HepG2 (cell line): Measurements from ENCODE around the gene PALM. TPM values are rescaled to one million over a fixed set of nuclear protein-coding genes. Genes with fewer than 3 reads are reported as not detected.

Experiments used
- ELF3 ChIP-seq: IDR thresholded peaks from 2 replicates; pipeline ENCODE4 v1.6.1; 2016; ENCODE audit warnings: missing genetic modification reagents, missing compliant biosample characterization
- HMG20B ChIP-seq: conservative IDR thresholded peaks from 2 replicates; pipeline ENCODE4 v1.6.1; 2016; ENCODE audit warnings: missing genetic modification reagents, missing compliant biosample characterization
- KAT2B ChIP-seq: fragments of 150-350 bp; IDR thresholded peaks from 2 replicates; pipeline ENCODE4 v1.6.1; 2014; ENCODE audit warnings: low read depth, low read length, borderline replicate concordance
- PAXIP1 ChIP-seq: sonication (generic); formaldehyde crosslinking; conservative IDR thresholded peaks from 2 replicates; pipeline ENCODE4 v1.4.0; 2020; ENCODE audit warnings: mild to moderate bottlenecking, missing genetic modification reagents, moderate library complexity
- TP53 ChIP-seq: sonication (generic); formaldehyde crosslinking; conservative IDR thresholded peaks from 2 replicates; pipeline ENCODE4 v1.4.0; 2020; ENCODE audit warnings: missing genetic modification reagents
- YEATS4 ChIP-seq: sonication (generic); formaldehyde crosslinking; IDR thresholded peaks from 2 replicates; pipeline ENCODE4 v1.4.0; 2020; ENCODE audit warnings: missing genetic modification reagents, borderline replicate concordance
- ZNF10 ChIP-seq: sonication (generic); formaldehyde crosslinking; IDR thresholded peaks from 2 replicates; pipeline ENCODE4 v1.4.0; 2020; ENCODE audit warnings: mild to moderate bottlenecking, low read depth, missing genetic modification reagents, borderline replicate concordance
- ZNF207 ChIP-seq: fragments of 450-650 bp; IDR thresholded peaks from 2 replicates; pipeline ENCODE4 v1.6.1; 2016; ENCODE audit warnings: antibody characterized with exemption, borderline replicate concordance
- ZNF274 ChIP-seq: sonication (generic); formaldehyde crosslinking; IDR thresholded peaks from 2 replicates; pipeline ENCODE4 v1.5.1; 2020; ENCODE audit warnings: mild to moderate bottlenecking, missing genetic modification reagents
- ZNF781 ChIP-seq: sonication (generic); formaldehyde crosslinking; IDR thresholded peaks from 2 replicates; pipeline ENCODE4 v1.5.1; 2020; ENCODE audit warnings: borderline replicate concordance, mild to moderate bottlenecking, missing genetic modification reagents; ENCODE audit errors: not compliant biosample characterization
- ZNF891 ChIP-seq: sonication (generic); formaldehyde crosslinking; IDR thresholded peaks from 2 replicates; pipeline ENCODE4 v1.5.0; 2020; ENCODE audit warnings: mild to moderate bottlenecking, missing genetic modification reagents
- ZSCAN25 ChIP-seq: sonication (generic); formaldehyde crosslinking; IDR thresholded peaks from 2 replicates; pipeline ENCODE4 v1.8.0; 2022; ENCODE audit warnings: mild to moderate bottlenecking, missing genetic modification reagents
- polyA plus RNA-seq, 8 experiments: library from polyadenylated mRNA; depleted of rRNA in 3 of 8; stranded (reverse) in 7 of 8; unstranded in 1 of 8; fragments of >200 nt; fragmentation: Illumina TruSeq in 4 of 8; extraction: Trizol in 4 of 8; gene quantifications; 2 replicates each; pipeline versions ENCODE4 v1.2.1 to v1.2.3, GENCODE V29; 2011 to 2016; ENCODE audit warnings: low read depth in 4 of 8, missing spikeins in 1 of 8, mixed read lengths in 1 of 8; ENCODE audit not compliant: insufficient read depth in 1 of 8
- total RNA-seq, 5 experiments: library from RNA; depleted of rRNA; stranded (reverse); fragments of >200 nt; fragmentation: Illumina TruSeq; extraction: Trizol; gene quantifications; 2 replicates each; pipeline ENCODE4 v1.2.3, GENCODE V29; 2016; ENCODE audit warnings: low read depth in 1 of 5
- TF ChIP-seq, protein P1 (sequence below), 2 experiments: sonication (generic) in 1 of 2; formaldehyde crosslinking in 1 of 2; IDR thresholded peaks; 2 replicates each; pipeline versions ENCODE4 v1.6.1 to v1.9.0; 2014 to 2022; ENCODE audit warnings: antibody characterized with exemption in 1 of 2, borderline replicate concordance in 1 of 2, inconsistent platforms in 1 of 2, low read depth in 1 of 2, missing genetic modification reagents in 1 of 2
- TF ChIP-seq, protein P2 (sequence below): fragments of 450-650 bp; IDR thresholded peaks from 2 replicates; pipeline ENCODE4 v1.6.1; 2016
- TF ChIP-seq, protein P3 (sequence below): sonication (generic); formaldehyde crosslinking; IDR thresholded peaks from 2 replicates; pipeline ENCODE4 v1.5.1; 2020; ENCODE audit warnings: missing genetic modification reagents, mild to moderate bottlenecking, borderline replicate concordance

PALM gene
- total and polyA plus RNA-seq, 2 of the 13 experiments (the other 11 are each of a cell fraction or from before 2014, with no cell fraction given): 4.0 to 9.7 TPM

- no peak; the same call in 1 of the 2 replicates for TF ChIP-seq PAXIP1 (CRISPR knock-in tag)
- TF ChIP-seq, protein P1, sequence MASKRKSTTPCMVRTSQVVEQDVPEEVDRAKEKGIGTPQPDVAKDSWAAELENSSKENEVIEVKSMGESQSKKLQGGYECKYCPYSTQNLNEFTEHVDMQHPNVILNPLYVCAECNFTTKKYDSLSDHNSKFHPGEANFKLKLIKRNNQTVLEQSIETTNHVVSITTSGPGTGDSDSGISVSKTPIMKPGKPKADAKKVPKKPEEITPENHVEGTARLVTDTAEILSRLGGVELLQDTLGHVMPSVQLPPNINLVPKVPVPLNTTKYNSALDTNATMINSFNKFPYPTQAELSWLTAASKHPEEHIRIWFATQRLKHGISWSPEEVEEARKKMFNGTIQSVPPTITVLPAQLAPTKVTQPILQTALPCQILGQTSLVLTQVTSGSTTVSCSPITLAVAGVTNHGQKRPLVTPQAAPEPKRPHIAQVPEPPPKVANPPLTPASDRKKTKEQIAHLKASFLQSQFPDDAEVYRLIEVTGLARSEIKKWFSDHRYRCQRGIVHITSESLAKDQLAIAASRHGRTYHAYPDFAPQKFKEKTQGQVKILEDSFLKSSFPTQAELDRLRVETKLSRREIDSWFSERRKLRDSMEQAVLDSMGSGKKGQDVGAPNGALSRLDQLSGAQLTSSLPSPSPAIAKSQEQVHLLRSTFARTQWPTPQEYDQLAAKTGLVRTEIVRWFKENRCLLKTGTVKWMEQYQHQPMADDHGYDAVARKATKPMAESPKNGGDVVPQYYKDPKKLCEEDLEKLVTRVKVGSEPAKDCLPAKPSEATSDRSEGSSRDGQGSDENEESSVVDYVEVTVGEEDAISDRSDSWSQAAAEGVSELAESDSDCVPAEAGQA (IDR thresholded peaks at IDR 0.05; ENCODE audit: low read depth): no peak
- TF ChIP-seq, protein P1 (CRISPR knock-in tag; IDR thresholded peaks at IDR 0.05; ENCODE audit: borderline replicate concordance): no peak; the same call in 1 of the 2 replicates
- TF ChIP-seq YEATS4 (CRISPR knock-in tag): no peak; the same call in 1 of the 2 replicates
- TF ChIP-seq ZNF10 (CRISPR knock-in tag): no peak
- no peak for TF ChIP-seq ZNF781 (CRISPR knock-in tag)
- TF ChIP-seq, protein P2, sequence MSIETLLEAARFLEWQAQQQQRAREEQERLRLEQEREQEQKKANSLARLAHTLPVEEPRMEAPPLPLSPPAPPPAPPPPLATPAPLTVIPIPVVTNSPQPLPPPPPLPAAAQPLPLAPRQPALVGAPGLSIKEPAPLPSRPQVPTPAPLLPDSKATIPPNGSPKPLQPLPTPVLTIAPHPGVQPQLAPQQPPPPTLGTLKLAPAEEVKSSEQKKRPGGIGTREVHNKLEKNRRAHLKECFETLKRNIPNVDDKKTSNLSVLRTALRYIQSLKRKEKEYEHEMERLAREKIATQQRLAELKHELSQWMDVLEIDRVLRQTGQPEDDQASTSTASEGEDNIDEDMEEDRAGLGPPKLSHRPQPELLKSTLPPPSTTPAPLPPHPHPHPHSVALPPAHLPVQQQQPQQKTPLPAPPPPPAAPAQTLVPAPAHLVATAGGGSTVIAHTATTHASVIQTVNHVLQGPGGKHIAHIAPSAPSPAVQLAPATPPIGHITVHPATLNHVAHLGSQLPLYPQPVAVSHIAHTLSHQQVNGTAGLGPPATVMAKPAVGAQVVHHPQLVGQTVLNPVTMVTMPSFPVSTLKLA: no peak
- TF ChIP-seq ZSCAN25 (CRISPR knock-in tag): peak; percentile 87
- peak; percentile 9; the same call in 1 of the 2 replicates for TF ChIP-seq ZNF274 (CRISPR knock-in tag)
- TF ChIP-seq HMG20B (CRISPR knock-in tag): no peak
- TF ChIP-seq KAT2B: no peak
- no peak for TF ChIP-seq ZNF207
- no peak for TF ChIP-seq TP53
- TF ChIP-seq ZNF891: no peak
- TF ChIP-seq ELF3 (CRISPR knock-in tag): peak; percentile 26; the same call in 1 of the 2 replicates
- TF ChIP-seq, protein P3, sequence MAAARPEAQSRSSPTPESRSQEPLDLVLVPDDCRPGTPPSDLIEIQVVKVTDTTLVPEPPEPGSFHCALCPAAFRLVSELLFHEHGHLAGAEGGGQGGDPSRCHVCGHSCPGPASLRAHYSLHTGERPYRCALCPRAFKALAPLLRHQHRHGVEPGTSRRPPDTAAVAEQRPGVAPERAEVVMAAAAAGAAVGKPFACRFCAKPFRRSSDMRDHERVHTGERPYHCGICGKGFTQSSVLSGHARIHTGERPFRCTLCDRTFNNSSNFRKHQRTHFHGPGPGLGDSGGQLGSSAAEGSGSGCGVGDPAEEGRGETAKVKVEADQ (CRISPR knock-in tag): 0 out of 2 replicates have a peak, but pooled peaks have one; percentile 95
These were observed 29.1 kb upstream of the PALM start (continued) for GRCh38 chr19:679418-680286.
